GM18909 (cell line): ENCODE results near the gene NMNAT2.

Experiments
- ATAC-seq: cut with Tn5 transposase; IDR thresholded peaks from one replicate; pipeline ENCODE4 v1.9.1; 2021; ENCODE audit warnings: mild to moderate bottlenecking; ENCODE audit not compliant: unreplicated experiment, poor library complexity

NMNAT2 gene

GRCh38 chr1:183368213-183369108, 49.7 kb downstream of the NMNAT2 start:
- no peak for ATAC-seq

GRCh38 chr1:183366116-183366515, 52.1 kb downstream of the NMNAT2 start:
- no peak for ATAC-seq

- ATAC-seq = no peak
These were observed 52.5 kb downstream of the NMNAT2 start for GRCh38 chr1:183365676-183366075.

- no peak for ATAC-seq
These were observed 53.1 kb downstream of the NMNAT2 start for GRCh38 chr1:183365093-183365492.

GRCh38 chr1:183363972-183364371, 54.2 kb downstream of the NMNAT2 start:
- ATAC-seq = no peak

- ATAC-seq = no peak
These were observed 57.1 kb downstream of the NMNAT2 start for GRCh38 chr1:183361081-183361480.

GRCh38 chr1:183360473-183360872, 57.7 kb downstream of the NMNAT2 start:
- no peak for ATAC-seq

GRCh38 chr1:183356534-183357182, 61.5 kb downstream of the NMNAT2 start:
- ATAC-seq = no peak

- no peak for ATAC-seq
These were observed 62.4 kb downstream of the NMNAT2 start for GRCh38 chr1:183355797-183356196.

- ATAC-seq = no peak
These were observed 63.0 kb downstream of the NMNAT2 start for GRCh38 chr1:183355181-183355580.

- ATAC-seq = no peak
These were observed 64.6 kb downstream of the NMNAT2 start for GRCh38 chr1:183353597-183353996.

- ATAC-seq = no peak
These were observed 68.9 kb downstream of the NMNAT2 start for GRCh38 chr1:183349201-183349711.

GRCh38 chr1:183346276-183346732, 71.9 kb downstream of the NMNAT2 start:
- ATAC-seq = no peak

- no peak for ATAC-seq
These were observed 78.5 kb downstream of the NMNAT2 start for GRCh38 chr1:183339556-183340167.

GRCh38 chr1:183331091-183331742, 87.0 kb downstream of the NMNAT2 start:
- no peak for ATAC-seq

GRCh38 chr1:183330335-183330734, 87.8 kb downstream of the NMNAT2 start:
- no peak for ATAC-seq

- ATAC-seq = no peak
These were observed 89.8 kb downstream of the NMNAT2 start for GRCh38 chr1:183328371-183328770.

GRCh38 chr1:183327434-183328290, 90.5 kb downstream of the NMNAT2 start:
- no peak for ATAC-seq

- ATAC-seq = no peak
These were observed 94.1 kb downstream of the NMNAT2 start for GRCh38 chr1:183323849-183324683.
